HEK293T (cell line): ENCODE results near the gene ASAP3.

ENCODE experiments used
- BHLHE40 ChIP-seq: fragments of 450-650 bp; IDR thresholded peaks from 2 replicates; pipeline ENCODE4 v1.6.1; 2016; ENCODE audit warnings: mild to moderate bottlenecking, moderate library complexity, borderline replicate concordance
- CTBP1 ChIP-seq: fragments of 450-650 bp; IDR thresholded peaks from 2 replicates; pipeline ENCODE4 v1.6.1; 2016; ENCODE audit warnings: borderline replicate concordance
- ELF4 ChIP-seq: fragments of 450-650 bp; IDR thresholded peaks from 2 replicates; pipeline ENCODE4 v1.6.1; 2017; ENCODE audit warnings: antibody characterized with exemption
- FOXA1 ChIP-seq: fragments of 450-650 bp; IDR thresholded peaks from 2 replicates; pipeline ENCODE4 v1.6.1; 2016; ENCODE audit warnings: mild to moderate bottlenecking
- FOXK2 ChIP-seq: fragments of 450-650 bp; IDR thresholded peaks from 2 replicates; pipeline ENCODE4 v1.6.1; 2016; ENCODE audit warnings: mild to moderate bottlenecking
- HDGF ChIP-seq: fragments of 450-650 bp; IDR thresholded peaks from 2 replicates; pipeline ENCODE4 v1.6.1; 2017; ENCODE audit warnings: antibody characterized with exemption, borderline replicate concordance
- LEF1 ChIP-seq: fragments of 450-650 bp; IDR thresholded peaks from 2 replicates; pipeline ENCODE4 v1.6.1; 2017; ENCODE audit warnings: mild to moderate bottlenecking, borderline replicate concordance
- NFRKB ChIP-seq: fragments of 450-650 bp; IDR thresholded peaks from 2 replicates; pipeline ENCODE4 v1.6.1; 2016; ENCODE audit warnings: mild to moderate bottlenecking, moderate library complexity
- SUZ12 ChIP-seq: fragments of 450-650 bp; IDR thresholded peaks from 2 replicates; pipeline ENCODE4 v1.6.1; 2016; ENCODE audit warnings: mild to moderate bottlenecking
- TARDBP ChIP-seq: fragments of 450-650 bp; IDR thresholded peaks from 2 replicates; pipeline ENCODE4 v1.6.1; 2016

DNA sequence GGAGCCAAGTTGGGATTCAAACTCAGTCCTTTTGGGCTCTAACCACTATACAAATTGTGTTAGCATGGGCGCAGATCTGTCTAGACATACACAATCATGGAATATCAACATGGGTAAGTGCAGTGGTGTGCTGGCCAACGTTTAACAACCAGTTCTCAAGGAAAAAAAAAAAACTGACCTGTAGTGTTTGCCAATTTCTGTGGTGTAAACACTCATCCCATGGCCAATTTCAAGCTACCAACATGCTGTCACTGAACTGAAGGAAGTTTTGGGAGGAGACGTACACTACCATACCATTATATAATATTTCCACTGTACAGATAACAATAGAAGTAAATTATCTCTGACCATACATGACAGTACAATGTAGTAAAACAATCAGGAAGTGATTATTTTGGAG is 62.6 kb downstream of the ASAP3 start:
- no peak for TF ChIP-seq LEF1
- no peak for TF ChIP-seq TARDBP
- no peak for TF ChIP-seq FOXA1
- no peak for TF ChIP-seq CTBP1
- TF ChIP-seq HDGF, result no peak
- TF ChIP-seq ELF4, result no peak
- TF ChIP-seq BHLHE40, result no peak
- no peak for TF ChIP-seq FOXK2
- no peak for TF ChIP-seq SUZ12
- TF ChIP-seq NFRKB, result no peak
